OCI-LY7 (cell line): ENCODE measurements around the gene IFITM2. TPM values are rescaled to one million over a fixed set of nuclear protein-coding genes. Genes with fewer than 3 reads are reported as not detected.

Source experiments
- BruUV-seq: library from RNA; stranded (reverse); fragments of 400-500 nt; replicated peaks from 2 replicates; lab custom pipeline; 2021; lab: Mats Ljungman, UMichigan
- CTCF ChIA-PET: fragments of 300-600 bp; sonication (Branson Sonifier 250); formaldehyde crosslinking; loops from one replicate; lab custom pipeline; 2022; ENCODE audit warnings: antibody characterized with exemption; ENCODE audit not compliant: unreplicated experiment; lab: Charles Lee
- POLR2A ChIA-PET: fragments of 300-600 bp; sonication (Branson Sonifier 250); formaldehyde crosslinking; loops from one replicate; lab custom pipeline; 2022; ENCODE audit warnings: antibody characterized with exemption; lab: Charles Lee
- DNase-seq: peaks from one replicate; pipeline ENCODE4 v3.0.0-alpha.2; 2015; ENCODE audit warnings: low spot score
- H2AFZ ChIP-seq: fragments of 200-600 bp; sonication (generic), shearing (Covaris generic); 2 replicates; pipeline ENCODE4 v1.6.1; 2014; ENCODE audit warnings: mild to moderate bottlenecking, antibody characterized with exemption, low read length, moderate library complexity
- H3K27ac ChIP-seq: fragments of 200-600 bp; sonication (generic); 2 replicates; pipeline ENCODE4 v1.5.1; 2014; ENCODE audit warnings: mixed run types, low read depth, mild to moderate bottlenecking, moderate library complexity, low read length, inconsistent platforms; ENCODE audit not compliant: poor library complexity, severe bottlenecking
- H3K36me3 ChIP-seq: fragments of 200-600 bp; sonication (generic); 2 replicates; pipeline ENCODE4 v1.6.1; 2014; ENCODE audit warnings: mild to moderate bottlenecking, antibody characterized with exemption, low read length, moderate library complexity, mixed read lengths; ENCODE audit not compliant: insufficient read depth
- H3K4me1 ChIP-seq: fragments of 200-600 bp; sonication (generic); 2 replicates; pipeline ENCODE4 v1.5.1; 2014; ENCODE audit warnings: mild to moderate bottlenecking, low read length; ENCODE audit not compliant: insufficient read depth, poor library complexity, severe bottlenecking
- H3K4me2 ChIP-seq: fragments of 200-600 bp; sonication (generic); 2 replicates; pipeline ENCODE4 v1.6.1; 2014; ENCODE audit warnings: mild to moderate bottlenecking, low read length
- H3K4me3 ChIP-seq: fragments of 200-600 bp; sonication (generic); 2 replicates; pipeline ENCODE4 v1.5.1; 2014; ENCODE audit warnings: mild to moderate bottlenecking, low read depth, low read length; ENCODE audit not compliant: poor library complexity, severe bottlenecking
- H3K79me2 ChIP-seq: fragments of 200-600 bp; sonication (generic); 2 replicates; pipeline ENCODE4 v1.6.1; 2016; ENCODE audit warnings: low read depth, mild to moderate bottlenecking, low read length, moderate library complexity, mixed read lengths; ENCODE audit not compliant: insufficient read depth
- H3K9me2 ChIP-seq: fragments of 200-600 bp; sonication (generic); 2 replicates; pipeline ENCODE4 v1.6.1; 2016; ENCODE audit warnings: mild to moderate bottlenecking, low read length, mixed read lengths; ENCODE audit not compliant: insufficient read depth
- H3K9me3 ChIP-seq: fragments of 200-600 bp; sonication (generic); 2 replicates; pipeline ENCODE4 v1.6.1; 2014; ENCODE audit warnings: mild to moderate bottlenecking, mixed run types, low read length, mixed read lengths
- H4K20me1 ChIP-seq: fragments of 200-600 bp; sonication (generic); 2 replicates; pipeline ENCODE4 v1.6.1; 2014; ENCODE audit warnings: mild to moderate bottlenecking, antibody characterized with exemption, low read length, moderate library complexity, mixed read lengths; ENCODE audit not compliant: insufficient read depth
- CTCF ChIP-seq: fragments of 200-600 bp; sonication (generic); conservative IDR thresholded peaks from 2 replicates; pipeline ENCODE4 v1.5.1; 2014; ENCODE audit warnings: mild to moderate bottlenecking, antibody characterized with exemption, low read length, moderate library complexity, mixed read lengths
- EZH2phosphoT487 ChIP-seq: fragments of 200-600 bp; sonication (generic); IDR thresholded peaks from 2 replicates; pipeline ENCODE4 v1.6.1; 2018; ENCODE audit warnings: low read depth, borderline replicate concordance, mild to moderate bottlenecking, mixed run types, antibody characterized with exemption, low read length, moderate library complexity, mixed read lengths
- intact Hi-C: fragments of 100-400 bp; cut with micrococcal nuclease; formaldehyde crosslinking; loops from one replicate; pipeline ENCODE4 v1.10.0; 2022; ENCODE audit not compliant: unreplicated experiment
- total RNA-seq, 2 experiments: library from RNA; depleted of rRNA in 1 of 2; stranded (reverse); fragments of >200 nt in 1 of 2; shearing (Covaris generic) in 1 of 2; gene quantifications; 2 replicates each; pipeline ENCODE4 v1.2.3, GENCODE V29; 2014 to 2022

IFITM2 gene
- total RNA-seq, 2 experiments from 2014 or later, result 22.1 to 117 TPM

- Histone ChIP-seq H3K4me3 (no peak overlapping the region), H3K4me1 (no peaks in the 10 kb centered on the region), H3K9me2 (no peaks in the 10 kb centered on the region), H3K9me3 (no peaks in the 10 kb centered on the region), H3K27ac (no peak overlapping the region), H3K79me2 (no peaks in the 10 kb centered on the region), H4K20me1 (no peaks in the 10 kb centered on the region), H2AFZ (no peak overlapping the region), H3K4me2 (no peak overlapping the region), H3K36me3 (no peaks in the 10 kb centered on the region)
- POLR2A ChIA-PET, result interaction anchor here (0.7 kb wide), 1 partner anchor 17 kb away, joined by 3 read pairs; no protein-coding TSS in a partner anchor
- CTCF ChIA-PET, result no interaction called here
- no TSS peak for BruUV-seq
- DNase-seq, result no peak
- TF ChIP-seq CTCF (no peak), EZH2phosphoT487 (no peak)
- intact Hi-C loops, result no loop called here
Measured at GRCh38 chr11:295351-296170, 12.1 kb upstream of the IFITM2 start.

- H4K20me1 ChIP-seq, result no peaks in the 10 kb centered on the region
- no peak overlapping the region for H3K27ac ChIP-seq
- H3K9me2 ChIP-seq, result no peaks in the 10 kb centered on the region
- no peak overlapping the region for H2AFZ ChIP-seq
- no TSS peak for BruUV-seq
- POLR2A ChIA-PET, result no interaction called here
- TF ChIP-seq EZH2phosphoT487 (no peak), CTCF (no peak)
- intact Hi-C loops, result no loop called here
- H3K9me3 ChIP-seq, result no peaks in the 10 kb centered on the region
- no peak overlapping the region for H3K4me3 ChIP-seq
- H3K4me1 ChIP-seq, result no peaks in the 10 kb centered on the region
- DNase-seq, result no peak
- no peaks in the 10 kb centered on the region for H3K79me2 ChIP-seq
- H3K4me2 ChIP-seq, result no peak overlapping the region
- CTCF ChIA-PET, result no interaction called here
- no peaks in the 10 kb centered on the region for H3K36me3 ChIP-seq
Measured at GRCh38 chr11:296171-297050, 11.2 kb upstream of the IFITM2 start.
